Breast epithelium (tissue), 4 donors: ENCODE data around the gene CTXND1. TPM values are rescaled to one million over a fixed set of nuclear protein-coding genes. Genes with fewer than 3 reads are reported as not detected.

Experiments used
- DNase-seq, 2 donors: peaks; one replicate each; pipeline ENCODE4 v3.0.0-alpha.2; 2019; ENCODE audit warnings: low spot score in 2 of 2
- H3K27ac ChIP-seq, 2 donors: fragments of 200-600 bp; sonication (generic) in 1 of 2; one replicate each; pipeline ENCODE4 v1.5.1; 2016 to 2019; ENCODE audit warnings: mild to moderate bottlenecking in 1 of 2
- H3K27me3 ChIP-seq, 2 donors: fragments of 200-600 bp; sonication (generic) in 1 of 2; one replicate each; pipeline versions ENCODE4 v1.5.1 to v1.6.0; 2017 to 2019; ENCODE audit warnings: control low read depth in 1 of 2, mild to moderate bottlenecking in 1 of 2
- H3K36me3 ChIP-seq: fragments of 200-600 bp; one replicate; pipeline ENCODE4 v1.5.1; 2019
- H3K4me1 ChIP-seq, 2 donors: fragments of 200-600 bp; sonication (generic); one replicate each; pipeline ENCODE4 v1.5.1; 2016 to 2019; ENCODE audit warnings: control low read depth in 1 of 2
- H3K4me3 ChIP-seq, 3 donors: fragments of 200-600 bp; sonication (generic); 1 replicate in 2 of 3; 2 replicates in 1 of 3; pipeline ENCODE4 v1.5.1; 2016 to 2019; ENCODE audit warnings: mild to moderate bottlenecking in 3 of 3, moderate library complexity in 2 of 3
- H3K9me3 ChIP-seq, 2 donors: fragments of 200-600 bp; sonication (generic) in 1 of 2; one replicate each; pipeline ENCODE4 v1.5.1; 2016 to 2019; ENCODE audit warnings: control low read depth in 1 of 2
- CTCF ChIP-seq, 3 donors: fragments of 450-650 bp; IDR thresholded peaks; one replicate each; pipeline ENCODE4 v1.5.1; 2016 to 2017; ENCODE audit warnings: antibody characterized with exemption in 3 of 3, mild to moderate bottlenecking in 3 of 3, moderate library complexity in 3 of 3
- POLR2A ChIP-seq: fragments of 450-650 bp; IDR thresholded peaks from one replicate; pipeline ENCODE4 v1.6.1; 2016; ENCODE audit warnings: antibody characterized with exemption, mild to moderate bottlenecking, moderate library complexity
- POLR2AphosphoS5 ChIP-seq, 3 donors: sonication (generic); formaldehyde crosslinking; IDR thresholded peaks; one replicate each; pipeline ENCODE4 v1.6.1; 2017; ENCODE audit warnings: antibody characterized with exemption in 3 of 3
- intact Hi-C: fragments of 100-400 bp; cut with DNase I; formaldehyde crosslinking; loops from one replicate; pipeline ENCODE4 v1.15.1; 2023; ENCODE audit warnings: low total_unique reads
- total RNA-seq, 3 donors: library from RNA; depleted of rRNA; stranded (reverse); fragments of >200 nt; gene quantifications; one replicate each; pipeline ENCODE4 v1.1.0, GENCODE V29; 2016

Gene CTXND1
- total RNA-seq, 3 donors from 2014 or later = not detected

DNA sequence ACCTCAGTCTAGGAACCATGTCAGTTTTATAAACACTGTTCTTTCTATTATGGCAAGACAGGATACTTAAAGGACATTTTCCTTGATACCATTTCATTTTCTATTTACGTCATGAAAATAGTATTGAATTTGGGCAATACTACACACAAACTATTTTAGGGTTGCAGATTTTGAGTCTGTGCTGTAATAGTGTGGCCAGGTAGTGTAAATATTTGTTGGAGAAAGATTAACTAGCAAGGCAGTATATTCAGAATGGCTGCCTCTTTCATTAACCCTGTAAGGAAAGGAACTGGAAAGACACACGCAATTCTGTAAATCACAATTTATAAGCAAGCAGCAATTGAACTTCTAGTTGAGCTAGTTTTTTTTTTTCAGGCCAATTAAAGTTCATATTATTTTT is 2.0 kb downstream of the CTXND1 start:
- Histone ChIP-seq H3K9me3 (no peaks in the 10 kb centered on the region), H3K27ac (no peak overlapping the region), H3K4me1 (no peaks in the 10 kb centered on the region), H3K4me3 (no peak overlapping the region), H3K36me3 (no peaks in the 10 kb centered on the region), H3K27me3 (peaks cover 0 to 45% of the 10 kb centered on the region in 2 donors)
- DNase-seq = no peak
- intact Hi-C loops = loop anchor here (5.0 kb wide), 1 partner anchor 233 kb away; no protein-coding TSS in a partner anchor
- no peak for TF ChIP-seq POLR2AphosphoS5 (IDR thresholded peaks at IDR 0.05)
- TF ChIP-seq CTCF (IDR thresholded peaks at IDR 0.05) = no peak
- no peak for TF ChIP-seq POLR2A

GRCh38 chr15:80247320-80247719 is 4.7 kb downstream of the CTXND1 start:
- H3K27ac ChIP-seq = no peak overlapping the region
- H3K4me3 ChIP-seq = no peak overlapping the region
- H3K36me3 ChIP-seq = no peaks in the 10 kb centered on the region
- intact Hi-C loops = loop anchor here (5.0 kb wide), 1 partner anchor 230 kb away; no protein-coding TSS in a partner anchor
- no peak for DNase-seq
- no peaks in the 10 kb centered on the region for H3K4me1 ChIP-seq
- no peak for TF ChIP-seq POLR2AphosphoS5 (IDR thresholded peaks at IDR 0.05)
- no peak for TF ChIP-seq POLR2A
- no peak for TF ChIP-seq CTCF (IDR thresholded peaks at IDR 0.05)
- H3K9me3 ChIP-seq = no peaks in the 10 kb centered on the region
- H3K27me3 ChIP-seq = peaks cover 0 to 27% of the 10 kb centered on the region in 2 donors

- Histone ChIP-seq H3K36me3 (no peaks in the 10 kb centered on the region), H3K4me3 (no peak overlapping the region), H3K4me1 (no peaks in the 10 kb centered on the region), H3K27me3 (peaks cover 0 to 19% of the 10 kb centered on the region in 2 donors), H3K9me3 (no peaks in the 10 kb centered on the region), H3K27ac (no peak overlapping the region)
- DNase-seq = no peak
- intact Hi-C loops = loop anchor here (5.0 kb wide), 1 partner anchor 229 kb away; no protein-coding TSS in a partner anchor
- TF ChIP-seq CTCF (IDR thresholded peaks at IDR 0.05) = no peak
- TF ChIP-seq POLR2AphosphoS5 (IDR thresholded peaks at IDR 0.05) = no peak
- TF ChIP-seq POLR2A = no peak
These were observed 5.6 kb downstream of the CTXND1 start for GRCh38 chr15:80246425-80246894.

DNA sequence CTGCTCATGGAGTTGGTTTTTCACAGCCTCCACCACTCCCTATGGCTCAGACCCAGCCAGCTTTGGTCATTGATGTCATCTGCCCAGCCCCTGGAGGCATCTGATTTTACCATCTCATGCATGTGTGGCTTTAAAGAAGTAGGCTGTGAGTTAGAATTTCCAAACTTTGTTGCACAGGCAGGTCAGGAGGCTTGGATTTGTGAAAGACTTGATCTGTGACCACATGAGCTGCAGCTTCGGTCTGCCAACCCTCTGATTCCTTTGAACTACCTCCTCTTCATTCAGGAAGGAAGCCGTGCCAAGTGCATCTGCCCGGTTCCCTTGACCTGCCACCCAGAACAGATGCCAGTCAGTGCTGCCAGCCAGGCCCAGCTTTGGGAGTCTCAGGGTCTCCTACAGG is 9.2 kb downstream of the CTXND1 start:
- DNase-seq = no peak
- H3K27ac ChIP-seq = no peak overlapping the region
- H3K4me1 ChIP-seq = no peaks in the 10 kb centered on the region
- H3K9me3 ChIP-seq = no peaks in the 10 kb centered on the region
- peaks cover 0 to 3% of the 10 kb centered on the region in 2 donors for H3K27me3 ChIP-seq
- intact Hi-C loops = no loop called here
- H3K4me3 ChIP-seq = no peak overlapping the region
- TF ChIP-seq POLR2AphosphoS5 (IDR thresholded peaks at IDR 0.05) (no peak), CTCF (IDR thresholded peaks at IDR 0.05) (no peak), POLR2A (no peak)
- no peaks in the 10 kb centered on the region for H3K36me3 ChIP-seq

DNA sequence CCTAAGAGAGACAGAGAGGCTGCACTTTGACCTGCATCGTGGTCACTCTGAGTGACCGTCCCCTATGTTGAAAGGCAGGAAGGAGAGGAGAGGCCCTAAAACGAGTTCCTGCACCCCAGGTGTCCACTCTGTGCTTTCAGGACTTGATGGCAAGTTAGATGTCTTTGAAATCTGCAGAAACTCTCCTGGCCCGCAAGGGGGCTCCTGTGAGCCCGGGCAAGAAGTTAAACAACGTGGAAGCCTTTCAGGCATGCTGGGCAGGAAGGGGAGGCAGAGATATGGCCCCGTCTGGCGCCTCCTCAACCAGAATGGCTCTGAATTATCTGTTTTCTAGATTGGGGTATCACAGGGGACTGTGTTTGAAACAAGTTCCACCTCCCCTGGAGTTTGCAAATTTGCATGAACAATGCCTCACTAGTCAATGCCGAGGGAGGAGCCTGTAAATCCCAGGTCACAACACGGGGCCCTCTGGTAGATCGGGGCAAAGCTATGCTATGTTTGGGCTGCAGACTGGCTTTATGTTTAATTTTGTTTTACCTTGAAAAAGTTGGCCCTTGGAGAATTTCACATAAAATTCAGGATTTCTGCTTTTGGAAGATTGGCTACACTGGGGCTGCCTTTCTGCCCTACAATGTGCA is 9.8 kb downstream of the CTXND1 start:
- DNase-seq = no peak
- H3K9me3 ChIP-seq = no peaks in the 10 kb centered on the region
- intact Hi-C loops = no loop called here
- no peak overlapping the region for H3K4me3 ChIP-seq
- TF ChIP-seq CTCF (IDR thresholded peaks at IDR 0.05) = no peak
- no peak for TF ChIP-seq POLR2A
- no peak overlapping the region for H3K27ac ChIP-seq
- H3K27me3 ChIP-seq = peaks cover 0 to 3% of the 10 kb centered on the region in 2 donors
- H3K36me3 ChIP-seq = no peaks in the 10 kb centered on the region
- H3K4me1 ChIP-seq = no peaks in the 10 kb centered on the region
